Embryonic facial prominence (tissue), 1 donor: ENCODE data around the gene LUZP1.

Source experiments
- DNase-seq: peaks from one replicate; pipeline ENCODE4 v3.0.0-alpha.2; 2016; ENCODE audit errors: extremely low spot score

LUZP1 gene

DNA sequence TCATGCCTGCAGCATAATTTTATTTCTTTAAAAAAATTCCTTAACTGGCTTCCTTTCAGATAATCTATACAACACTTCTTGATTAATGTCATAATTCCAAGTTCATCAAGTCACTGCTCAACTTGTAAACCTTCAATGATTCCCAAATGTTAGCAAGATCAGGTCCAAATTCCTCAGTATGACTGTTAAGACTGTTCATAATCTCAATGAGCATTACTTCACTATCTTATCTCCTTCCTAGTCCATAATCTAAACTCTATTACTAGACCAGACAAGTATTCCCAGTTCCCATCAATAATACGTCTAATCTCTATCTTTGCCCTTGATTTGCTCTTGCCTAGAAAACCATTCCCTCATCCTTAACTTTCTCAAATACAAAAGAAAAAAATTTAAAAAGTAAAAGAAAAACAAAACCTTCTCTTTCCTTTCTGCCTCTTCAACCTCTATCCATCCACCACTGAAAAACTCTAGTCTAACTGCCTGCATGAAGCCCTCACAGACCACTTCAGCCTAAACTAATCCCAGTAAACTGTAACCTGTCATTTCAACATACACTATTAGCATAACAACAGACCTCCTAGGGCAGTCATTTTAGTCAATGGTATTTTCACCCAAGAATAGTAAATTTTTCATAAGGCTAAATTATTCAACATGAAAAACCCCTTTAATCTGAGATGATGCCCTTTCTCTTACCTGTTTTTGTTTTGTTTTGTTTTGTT, 15.5 kb downstream of the LUZP1 start:
- DNase-seq, result no peak

DNA sequence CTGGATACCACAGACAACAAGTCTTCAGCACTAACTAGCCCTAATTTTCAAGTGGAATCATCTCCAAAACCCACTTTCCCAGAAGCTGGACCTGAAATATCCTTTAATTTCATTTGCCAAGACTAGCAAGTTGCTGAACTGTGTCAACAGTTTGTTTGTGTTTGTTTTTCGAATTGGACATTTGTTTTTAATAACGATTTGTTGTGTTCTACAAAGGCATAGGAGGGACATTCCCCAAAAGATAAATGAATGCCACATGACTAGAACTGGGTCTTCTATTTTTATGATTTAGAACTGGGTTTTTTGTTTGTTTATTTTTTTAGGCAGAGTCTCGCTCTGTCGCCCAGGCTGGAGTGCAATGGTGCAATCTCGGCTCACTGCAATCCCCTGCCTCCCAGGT, 17.9 kb downstream of the LUZP1 start:
- no peak for DNase-seq

DNA sequence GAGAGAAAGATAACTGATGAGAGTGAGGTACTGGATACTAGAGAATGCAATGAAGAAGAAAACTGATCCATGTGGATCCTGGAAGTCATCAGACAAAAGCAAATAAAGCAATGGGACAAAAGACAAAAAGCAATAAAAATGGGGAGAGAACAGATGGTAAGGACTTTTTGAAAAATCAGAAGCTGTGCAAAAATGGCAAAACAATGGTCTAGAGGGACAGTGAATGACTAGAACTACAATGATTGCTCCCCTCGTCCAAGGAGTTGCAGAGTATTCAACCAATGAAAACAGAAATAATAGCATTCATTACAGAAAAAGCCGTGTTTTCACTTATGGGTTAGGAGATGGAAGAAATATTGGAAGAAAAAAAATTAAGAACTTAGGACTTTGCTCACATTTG, 18.5 kb downstream of the LUZP1 start:
- no peak for DNase-seq

DNA sequence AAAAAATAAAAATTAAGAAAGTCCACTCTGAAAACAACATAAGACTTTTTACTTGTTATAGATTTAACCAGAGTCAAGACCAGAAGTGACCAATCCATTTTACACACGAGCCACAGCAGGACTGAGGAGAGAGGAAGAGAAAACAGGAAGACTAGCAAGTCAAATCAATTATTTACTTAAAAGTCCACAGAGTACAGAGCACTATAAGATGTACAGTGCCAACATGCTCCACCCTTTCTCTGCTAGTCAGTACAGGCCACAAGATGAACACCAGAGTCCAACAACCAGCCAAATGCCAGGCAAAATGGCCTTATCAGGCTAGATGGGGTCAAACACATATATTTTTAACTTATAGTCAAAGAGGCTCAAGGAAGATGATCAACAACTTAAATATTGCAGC, 19.5 kb downstream of the LUZP1 start:
- no peak for DNase-seq

DNA sequence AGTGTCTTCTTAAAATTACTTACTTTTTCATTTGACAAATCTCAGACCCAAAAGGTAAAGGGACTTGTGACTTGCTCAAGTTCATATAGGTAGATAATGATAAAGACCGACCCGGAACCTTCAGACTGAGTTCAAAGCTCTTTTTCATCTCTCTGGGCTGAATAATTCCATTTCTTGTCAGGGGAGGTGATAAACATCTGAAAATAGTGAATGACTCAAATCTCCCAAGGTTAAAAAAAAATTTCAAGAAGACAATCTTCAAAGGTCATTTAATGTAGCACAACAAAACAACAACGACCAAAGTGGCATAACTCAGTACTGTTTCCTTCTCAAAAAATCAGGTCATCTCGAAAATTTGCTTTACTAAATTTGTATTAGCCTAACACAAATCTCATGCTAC, 20.6 kb downstream of the LUZP1 start:
- no peak for DNase-seq

DNA sequence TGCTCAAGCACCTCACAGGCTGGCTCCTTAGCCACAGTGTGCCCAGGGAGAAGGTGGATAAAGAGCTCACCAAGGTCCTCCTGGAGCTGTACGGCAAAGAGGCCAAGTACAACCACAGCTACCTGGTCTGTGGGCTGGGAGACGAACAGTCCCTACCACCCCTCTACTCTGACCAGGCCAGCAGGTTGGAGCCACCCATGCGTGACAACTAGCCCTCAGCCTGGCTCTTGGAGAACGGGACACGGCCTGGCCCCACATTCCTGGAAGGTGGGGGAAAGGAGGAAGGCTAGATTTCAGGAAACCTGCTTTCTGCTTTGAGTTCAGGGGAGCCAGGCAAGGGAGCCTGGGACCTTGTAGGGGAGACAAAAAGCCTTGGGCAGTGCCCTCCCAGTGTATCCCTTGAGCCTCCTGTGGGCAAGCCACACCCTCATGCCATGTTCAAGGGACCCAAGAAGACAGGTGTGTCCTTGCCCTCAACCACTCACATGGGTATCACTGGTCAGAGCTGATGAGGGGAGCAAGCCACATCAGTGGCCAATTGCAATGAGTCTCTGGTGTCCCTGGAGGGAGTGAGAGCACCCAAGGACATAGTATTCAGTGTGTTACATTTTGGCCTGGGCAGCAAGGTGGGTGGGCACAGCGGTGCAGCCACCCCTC, 27.6 kb downstream of the LUZP1 start:
- no peak for DNase-seq

DNA sequence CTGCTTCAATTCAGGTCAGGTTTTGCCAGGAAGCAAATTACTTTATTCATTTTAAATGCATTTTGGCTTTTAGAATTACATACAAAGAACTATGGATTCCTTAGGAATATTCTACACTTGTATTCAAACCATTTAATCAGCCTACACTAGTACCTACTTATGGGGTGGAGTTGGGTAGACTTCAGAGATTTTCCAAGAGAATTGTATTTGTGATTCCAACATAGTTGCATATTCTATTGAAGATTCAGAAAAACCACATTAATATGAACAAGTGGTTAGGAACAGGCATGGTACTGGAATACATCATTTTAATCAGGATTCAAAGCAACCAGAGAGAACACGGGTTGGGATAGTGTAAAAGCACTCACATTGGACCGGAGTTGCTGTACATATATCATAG, 33.4 kb downstream of the LUZP1 start:
- no peak for DNase-seq

DNA sequence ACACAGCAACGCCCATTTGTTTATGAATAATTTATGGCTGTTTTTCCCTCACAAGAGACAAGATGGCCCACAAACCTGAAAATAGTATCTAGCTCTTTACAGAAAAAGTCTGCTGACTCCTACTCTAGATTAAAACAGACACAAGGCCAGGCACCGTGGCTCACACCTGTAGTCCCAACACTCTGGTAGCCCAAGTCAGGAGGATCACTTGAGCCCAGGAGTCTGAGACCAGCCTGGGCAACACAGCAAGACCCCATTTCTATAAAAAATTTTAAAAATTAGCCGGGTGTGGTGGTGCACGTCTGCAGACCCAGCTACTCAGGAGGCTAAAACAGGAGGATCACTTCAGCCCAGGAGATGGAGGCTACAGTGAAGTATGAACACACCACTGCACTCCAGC, 34.6 kb downstream of the LUZP1 start:
- no peak for DNase-seq

DNA sequence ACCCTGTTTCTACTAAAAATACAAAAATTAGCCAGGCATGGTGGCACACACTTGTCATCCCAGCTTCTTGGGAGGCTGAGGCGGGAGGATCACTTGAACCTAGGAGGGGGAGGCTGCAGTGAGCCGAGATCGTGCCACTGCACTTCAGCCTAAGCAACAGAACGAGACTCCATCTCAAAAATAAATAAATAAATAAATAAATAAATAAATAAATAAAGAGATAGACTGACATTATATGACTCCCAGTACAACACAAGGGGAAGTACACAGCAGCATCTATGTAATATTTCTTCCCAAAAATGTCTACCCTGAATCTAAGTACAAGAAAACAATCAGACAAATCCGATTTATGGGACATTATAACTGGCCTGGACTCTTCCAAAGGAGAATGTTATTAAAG, 35.1 kb downstream of the LUZP1 start:
- DNase-seq, result no peak

DNA sequence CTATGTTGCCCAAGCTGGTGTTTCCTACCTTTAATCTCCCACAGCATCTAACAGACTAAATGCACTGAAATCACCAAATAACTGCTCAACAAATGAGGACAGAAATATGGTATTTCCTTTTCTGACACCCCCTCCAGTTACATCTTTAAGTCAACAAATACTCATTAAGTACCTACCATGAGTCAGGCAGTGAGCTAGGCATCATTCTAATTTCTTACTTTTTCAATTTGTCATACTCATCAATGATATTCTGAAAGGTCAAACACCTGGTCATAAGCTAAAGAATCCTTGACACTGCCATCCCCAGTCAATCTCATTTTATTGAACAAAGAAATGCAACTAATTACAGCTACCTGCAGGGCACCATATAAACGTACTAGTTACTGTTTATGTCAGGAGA, 36.6 kb downstream of the LUZP1 start:
- no peak for DNase-seq

DNA sequence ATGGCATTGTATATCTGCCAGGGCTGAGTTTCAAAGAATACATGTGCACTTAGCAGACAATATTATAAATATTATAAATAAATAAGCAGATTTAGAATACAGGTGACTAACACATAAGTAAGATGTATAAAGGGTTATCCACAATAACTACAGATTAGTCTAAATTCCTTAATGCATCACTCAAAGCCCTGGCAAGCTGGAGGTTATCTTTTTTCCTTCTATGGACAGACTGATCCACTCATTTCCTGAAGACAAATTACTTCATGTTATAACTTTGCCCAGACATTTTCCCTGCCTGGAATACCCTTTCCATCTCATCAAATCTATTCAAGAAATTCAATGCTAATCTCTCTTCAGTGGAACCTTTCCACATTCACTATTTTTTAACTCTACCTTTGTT, 38.8 kb downstream of the LUZP1 start:
- no peak for DNase-seq

DNA sequence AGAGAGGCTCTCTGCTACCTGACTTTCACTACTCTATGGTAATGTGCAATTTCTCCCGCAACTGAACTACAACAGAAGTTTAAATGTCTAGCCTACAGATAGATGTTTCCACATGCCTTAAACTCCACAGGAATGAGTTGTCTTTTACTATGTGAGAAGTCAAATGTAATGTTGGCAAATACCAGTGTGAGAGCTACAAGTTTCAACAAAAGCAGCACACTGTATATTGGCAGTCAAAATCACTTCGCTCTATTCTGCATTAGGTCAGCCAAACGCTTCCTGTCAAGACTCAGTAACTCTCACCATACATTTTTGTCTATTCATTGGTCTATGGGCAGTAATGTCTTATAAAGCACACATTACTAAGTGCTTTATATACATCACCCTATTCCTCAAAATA, 41.9 kb downstream of the LUZP1 start:
- no peak for DNase-seq

DNA sequence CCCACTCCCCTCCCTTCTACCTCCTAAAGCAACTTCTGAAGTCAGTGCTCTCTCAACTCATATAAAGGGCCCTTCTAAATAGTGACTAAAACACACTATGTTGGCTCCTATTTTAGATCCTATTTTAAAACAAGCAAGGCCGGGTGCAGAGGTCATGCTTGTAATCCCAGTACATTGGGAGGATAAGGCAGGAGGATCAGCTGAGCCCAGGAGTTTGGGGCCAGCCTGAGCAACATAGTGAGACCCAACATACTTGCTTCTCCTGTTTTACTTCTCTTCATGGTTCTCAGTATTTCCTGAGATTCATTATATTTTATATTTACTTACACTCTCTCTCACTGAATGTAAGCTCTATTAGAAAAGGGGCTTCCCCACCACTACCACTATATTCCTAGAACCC, 42.5 kb downstream of the LUZP1 start:
- no peak for DNase-seq

DNA sequence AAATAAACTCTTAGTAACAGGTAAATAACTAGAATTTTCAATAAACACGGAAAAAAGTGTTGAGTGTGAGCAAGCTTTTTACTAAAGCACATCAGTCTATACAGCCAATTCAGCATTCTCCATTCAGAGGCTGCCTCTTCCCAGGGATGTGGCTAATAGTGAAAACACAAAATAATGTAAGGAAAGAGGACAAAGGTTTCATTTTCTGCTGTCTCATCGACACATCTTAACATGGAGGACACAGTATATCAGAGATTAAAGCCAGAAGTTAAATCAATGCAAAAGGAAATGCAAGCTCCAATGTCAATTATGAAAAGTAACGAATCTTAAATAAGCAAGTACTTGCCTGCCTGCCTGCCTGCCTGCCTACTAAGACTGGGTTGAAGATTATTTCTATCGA, 43.2 kb downstream of the LUZP1 start:
- no peak for DNase-seq

DNA sequence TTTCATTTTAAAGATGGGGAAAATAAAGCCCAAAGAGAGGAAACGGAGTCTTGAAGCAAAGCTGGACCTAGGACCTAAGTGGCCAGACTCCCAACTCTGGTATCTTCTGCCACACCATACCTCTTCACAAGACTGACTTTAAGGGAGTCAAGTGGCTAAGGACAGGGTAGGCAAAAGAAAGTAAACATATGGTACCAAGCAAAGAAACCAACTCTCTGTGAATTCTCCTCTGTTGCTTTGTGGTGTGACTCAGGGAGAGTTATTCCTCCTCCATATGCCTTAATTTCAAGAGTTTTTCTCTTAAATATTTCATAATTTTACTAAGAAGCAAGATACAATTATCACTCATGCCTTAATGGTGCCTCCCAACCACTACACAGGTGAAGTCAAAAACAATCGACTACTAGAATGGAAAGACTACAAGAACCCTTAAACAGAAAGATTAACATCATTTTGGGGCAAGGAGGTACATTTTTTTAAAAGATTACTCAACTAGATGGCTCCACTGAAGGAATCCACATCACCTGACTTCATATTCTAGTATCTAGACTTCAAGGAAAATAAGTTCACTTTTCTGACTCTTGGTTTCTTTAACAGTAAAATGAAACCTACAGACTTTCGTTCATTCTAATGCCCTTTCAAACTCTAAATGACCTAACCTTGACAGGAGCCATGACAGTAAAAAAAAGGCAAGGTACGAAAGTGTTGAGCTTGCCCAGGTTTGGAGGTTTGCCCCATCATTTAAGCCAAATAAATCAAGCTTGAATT, 44.2 kb downstream of the LUZP1 start:
- no peak for DNase-seq

DNA sequence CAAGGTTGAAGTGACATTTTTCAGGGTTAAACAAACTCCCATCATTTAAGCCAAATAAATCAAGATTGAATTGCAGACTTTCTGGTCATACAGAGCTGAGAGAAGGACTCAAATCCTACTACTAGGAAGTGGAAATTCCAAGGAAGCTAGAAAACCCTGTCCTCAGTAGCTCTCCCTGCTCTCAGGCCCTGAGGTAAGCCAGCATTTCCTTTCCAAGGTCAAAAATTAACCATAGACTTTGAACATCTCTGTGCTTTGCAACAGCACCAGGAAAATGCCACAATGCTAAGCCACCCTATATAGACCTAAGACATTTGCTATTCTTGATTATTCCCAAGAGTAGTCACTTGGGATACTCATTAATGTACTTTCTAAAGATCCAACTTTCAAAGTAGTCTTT, 45.1 kb downstream of the LUZP1 start:
- DNase-seq, result no peak

DNA sequence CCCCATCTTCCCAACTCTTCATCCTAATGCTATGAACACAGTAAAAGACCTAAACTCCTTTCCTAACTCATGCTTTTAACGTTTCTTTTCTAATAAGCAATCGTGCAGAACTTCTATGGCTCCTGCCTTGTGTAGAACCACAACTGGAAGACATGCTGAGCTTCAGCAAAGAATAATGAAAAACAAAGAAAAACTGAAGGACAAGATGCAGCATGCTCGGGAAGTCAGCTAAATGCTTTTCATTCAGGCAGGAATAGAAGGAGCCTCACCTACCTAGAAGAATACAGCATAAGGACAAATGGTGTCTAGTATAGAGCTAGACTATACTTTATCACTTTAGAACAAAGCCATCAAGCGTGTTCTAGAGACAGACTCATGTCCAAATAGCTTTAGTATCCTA, 45.9 kb downstream of the LUZP1 start:
- no peak for DNase-seq

DNA sequence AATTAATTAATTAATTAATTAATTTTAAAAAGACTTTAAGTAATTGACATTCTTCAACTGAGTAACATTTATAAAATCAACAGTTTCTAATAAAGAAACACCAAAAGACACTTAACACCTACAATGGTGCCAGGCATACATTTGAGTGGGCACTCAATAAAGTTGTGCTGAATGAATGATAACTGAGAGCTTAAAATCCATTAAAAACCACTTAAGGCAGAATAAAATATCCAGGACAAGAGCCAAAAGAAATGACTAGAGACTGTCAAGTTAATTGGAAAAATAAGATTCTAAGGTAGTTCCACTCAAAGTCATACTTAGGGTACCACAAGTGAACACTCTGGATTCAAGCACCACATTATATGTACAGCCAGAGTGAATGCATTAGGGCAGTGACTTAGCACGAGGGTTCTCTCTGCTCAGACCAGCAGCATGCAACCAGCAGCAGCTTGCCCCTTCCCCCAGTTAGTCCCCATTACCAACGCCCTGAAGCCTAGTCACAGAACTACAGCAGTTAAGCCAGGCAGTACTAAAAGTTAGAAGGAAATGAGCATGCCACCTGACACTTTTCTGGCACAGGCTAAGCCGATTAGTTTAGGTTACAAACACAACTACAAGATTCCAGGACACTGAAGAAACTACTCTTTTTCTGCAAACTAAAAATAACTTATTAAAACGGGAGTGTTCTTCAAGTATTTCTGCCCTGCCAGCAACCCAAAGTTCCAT, 46.5 kb downstream of the LUZP1 start:
- peak; percentile 37 for DNase-seq

DNA sequence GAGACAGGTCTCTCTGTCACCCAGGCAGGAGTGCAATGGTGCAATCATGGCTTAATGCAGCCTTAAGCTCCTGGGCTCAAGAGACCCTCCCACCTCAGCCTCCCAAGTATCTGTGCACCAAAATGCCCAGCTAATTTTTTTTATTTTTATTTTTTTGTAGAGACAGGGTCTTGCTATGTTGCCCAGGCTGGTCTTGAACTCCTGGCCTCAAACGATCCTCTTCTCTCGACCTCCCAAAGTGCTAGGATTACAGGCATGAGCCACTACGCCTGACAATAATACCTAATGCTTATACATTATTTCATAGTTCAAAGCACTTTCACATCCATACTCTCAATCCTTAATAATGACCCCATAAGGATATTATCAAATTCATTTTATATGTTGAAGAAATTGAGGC, 48.3 kb downstream of the LUZP1 start:
- DNase-seq, result no peak

DNA sequence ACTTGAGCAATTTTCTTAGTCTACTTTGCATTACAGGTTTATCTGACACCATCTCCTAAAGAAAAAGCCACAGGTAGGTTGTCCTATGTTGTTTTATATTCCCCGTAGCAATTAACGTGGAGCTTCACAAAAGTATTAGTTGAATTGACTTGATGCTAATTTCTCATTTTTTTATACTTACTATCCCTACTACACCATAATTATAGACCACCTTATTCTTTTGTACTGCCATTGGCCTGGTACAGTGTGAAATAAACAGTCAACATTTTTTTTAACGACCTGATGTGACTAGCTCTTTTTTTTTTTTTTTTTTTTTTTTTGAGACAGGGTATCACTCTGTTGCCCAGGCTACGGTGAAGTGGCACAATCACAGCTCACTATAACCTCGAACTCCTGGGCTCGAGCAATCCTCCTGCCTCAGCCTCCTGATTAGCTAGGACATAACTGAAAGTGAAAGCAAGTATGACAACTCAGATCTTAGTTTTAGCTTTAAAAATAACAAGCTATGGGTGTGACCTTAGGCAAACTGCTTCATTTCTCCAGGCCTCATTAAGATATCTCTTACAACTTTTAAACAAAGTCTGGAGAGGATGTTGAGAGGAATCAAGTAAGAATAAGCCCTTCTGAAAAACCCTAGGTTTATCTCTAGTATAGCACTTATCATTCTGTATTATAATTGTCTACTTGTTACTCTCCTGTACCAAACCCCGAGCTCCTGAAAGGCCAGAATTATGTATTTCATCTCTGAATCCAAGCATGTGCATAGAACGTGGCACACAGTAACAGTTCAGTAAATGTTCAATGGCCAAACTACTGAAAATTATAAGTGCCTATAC, 49.5 kb downstream of the LUZP1 start:
- no peak for DNase-seq

DNA sequence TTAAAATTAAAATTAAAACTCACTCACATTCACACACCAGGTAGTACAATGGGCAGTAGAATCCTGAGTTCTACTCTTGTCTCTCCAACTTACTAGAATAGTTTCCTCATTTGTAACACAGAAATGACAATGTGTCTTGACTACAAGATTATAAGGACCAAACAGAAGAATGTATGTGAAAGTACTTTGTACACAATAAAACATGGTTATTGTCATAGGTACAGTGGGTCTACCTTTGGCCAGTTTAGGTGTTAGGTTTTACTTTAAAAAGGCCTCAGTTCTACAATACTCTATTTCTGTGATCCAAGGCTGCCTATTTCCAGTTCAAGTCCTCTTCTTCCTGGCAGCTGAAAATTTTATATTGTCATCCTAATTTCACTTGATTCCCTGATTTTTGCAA, 50.2 kb downstream of the LUZP1 start:
- DNase-seq, result no peak
